Caco-2 (cell line): ENCODE data around the gene DNAJB11. TPM values are rescaled to one million over a fixed set of nuclear protein-coding genes. Genes with fewer than 3 reads are reported as not detected.
"Not testable (repeated sequence)": the region's sequence is repeated elsewhere in the genome, so short reads cannot be mapped to it uniquely, and the experiment has no call there.

ENCODE experiments used
- BruUV-seq: library from RNA; stranded (reverse); fragments of 400-500 nt; replicated peaks from 2 replicates; lab custom pipeline; 2021; lab: Mats Ljungman, UMichigan
- CTCF ChIA-PET: fragments of 300-600 bp; sonication (Branson Sonifier 250); formaldehyde crosslinking; loops from one replicate; lab custom pipeline; 2022; ENCODE audit warnings: antibody characterized with exemption; lab: Charles Lee
- POLR2A ChIA-PET: fragments of 300-600 bp; sonication (Branson Sonifier 250); formaldehyde crosslinking; loops from one replicate; lab custom pipeline; 2022; ENCODE audit warnings: antibody characterized with exemption; lab: Charles Lee
- DNase-seq, 2 experiments: peaks; one replicate each; pipeline versions ENCODE4 v3.0.0 to v3.0.0-alpha.2; 2020 to 2022
- H3K27me3 ChIP-seq: replicated peaks from 2 replicates; pipeline ENCODE4 v1.6.0; 2011; ENCODE audit warnings: low read length; ENCODE audit not compliant: control insufficient read depth, insufficient read depth
- H3K36me3 ChIP-seq: 2 replicates; pipeline ENCODE4 v1.5.1; 2011; ENCODE audit warnings: low read length; ENCODE audit not compliant: control insufficient read depth, insufficient read depth
- H3K4me1 ChIP-seq: fragments of 250-450 bp; sonication (Bioruptor Pico); 2 replicates; pipeline ENCODE4 v1.5.1; 2020; ENCODE audit warnings: mild to moderate bottlenecking
- H3K4me3 ChIP-seq: 2 replicates; pipeline ENCODE4 v1.5.1; 2011; ENCODE audit warnings: low read depth, mild to moderate bottlenecking, control low read depth, low read length
- H3K9me3 ChIP-seq: fragments of 250-450 bp; sonication (Bioruptor Pico); 2 replicates; pipeline ENCODE4 v1.5.1; 2020; ENCODE audit warnings: mild to moderate bottlenecking, moderate library complexity
- H3K27ac Mint-ChIP-seq: one replicate; pipeline ENCODE4 v1.8.0; 2022; ENCODE audit warnings: mixed read lengths; ENCODE audit not compliant: unreplicated experiment
- H3K27me3 Mint-ChIP-seq: one replicate; pipeline ENCODE4 v1.8.0; 2022; ENCODE audit warnings: mixed read lengths; ENCODE audit not compliant: insufficient read depth, unreplicated experiment
- H3K36me3 Mint-ChIP-seq: one replicate; pipeline ENCODE4 v1.8.0; 2022; ENCODE audit warnings: mild to moderate bottlenecking, mixed read lengths; ENCODE audit not compliant: insufficient read depth, unreplicated experiment
- H3K4me1 Mint-ChIP-seq: one replicate; pipeline ENCODE4 v1.8.0; 2022; ENCODE audit warnings: low read depth, mixed read lengths; ENCODE audit not compliant: unreplicated experiment
- H3K4me3 Mint-ChIP-seq: one replicate; pipeline ENCODE4 v1.8.0; 2022; ENCODE audit warnings: mild to moderate bottlenecking, moderate library complexity, mixed read lengths; ENCODE audit not compliant: unreplicated experiment
- H3K9me3 Mint-ChIP-seq: one replicate; pipeline ENCODE4 v1.8.0; 2022; ENCODE audit warnings: mixed read lengths; ENCODE audit not compliant: unreplicated experiment
- CTCF ChIP-seq, 2 experiments: fragments of 200-600 bp in 1 of 2; IDR thresholded peaks; 1 replicate in 1 of 2; 2 replicates in 1 of 2; pipeline versions ENCODE4 v1.5.1 to v1.8.0; 2011 to 2022; ENCODE audit warnings: antibody characterized with exemption in 1 of 2, control low read depth in 1 of 2, inconsistent platforms in 1 of 2, low read depth in 1 of 2, low read length in 1 of 2, mild to moderate bottlenecking in 1 of 2, moderate library complexity in 1 of 2; ENCODE audit not compliant: insufficient read depth in 1 of 2, severe bottlenecking in 1 of 2, unreplicated experiment in 1 of 2
- intact Hi-C: fragments of 100-400 bp; cut with micrococcal nuclease; formaldehyde crosslinking; loops from one replicate; pipeline ENCODE4 v1.10.0; 2022; ENCODE audit not compliant: unreplicated experiment
- total RNA-seq: library from RNA; stranded (reverse); gene quantifications from 2 replicates; pipeline ENCODE4 v1.2.3, GENCODE V29; 2022

The DNAJB11 gene
- total RNA-seq, 1 experiment from 2014 or later: 95.7 TPM

- intact Hi-C loops: no loop called here
- CTCF ChIA-PET: interaction anchor here (0.9 kb wide), 1 partner anchor 91 kb away, joined by 5 read pairs; no protein-coding TSS in a partner anchor
- POLR2A ChIA-PET: no interaction called here
These were observed 40.1 kb upstream of the DNAJB11 start for GRCh38 chr3:186530415-186530814.

GRCh38 chr3:186531694-186532093 lies 38.8 kb upstream of the DNAJB11 start:
- BruUV-seq, intact Hi-C loops, CTCF ChIA-PET: not testable (repeated sequence)

More at GRCh38 chr3:186530415-186530814, 40.1 kb upstream of the DNAJB11 start:
- H3K4me3 ChIP-seq: no peak overlapping the region
- H3K4me3 Mint-ChIP-seq: no peak overlapping the region
- H3K9me3 Mint-ChIP-seq: peaks cover 11% of the 10 kb centered on the region
- H3K36me3 ChIP-seq: no peaks in the 10 kb centered on the region
- H3K4me1 Mint-ChIP-seq: peaks cover 4% of the 10 kb centered on the region
- DNase-seq: no peak
- peaks cover 5% of the 10 kb centered on the region for H3K36me3 Mint-ChIP-seq
- peaks cover 5% of the 10 kb centered on the region; the same call in 1 of the 2 replicates for H3K4me1 ChIP-seq
- TF ChIP-seq CTCF (IDR thresholded peaks at IDR 0.05; ENCODE audit: insufficient read depth in 1 of 2, low read depth in 1 of 2, low read length in 1 of 2, severe bottlenecking in 1 of 2, unreplicated experiment in 1 of 2): no peak
- H3K27ac Mint-ChIP-seq: no peak overlapping the region
- no peaks in the 10 kb centered on the region for H3K27me3 ChIP-seq
- BruUV-seq: no TSS peak
- no peaks in the 10 kb centered on the region for H3K9me3 ChIP-seq
- no peaks in the 10 kb centered on the region for H3K27me3 Mint-ChIP-seq

GRCh38 chr3:186532598-186533072 lies 37.9 kb upstream of the DNAJB11 start:
- H3K36me3 Mint-ChIP-seq: peaks cover 5% of the 10 kb centered on the region
- intact Hi-C loops: no loop called here
- Histone ChIP-seq H3K9me3 (no peaks in the 10 kb centered on the region), H3K4me3 (no peak overlapping the region), H3K27me3 (no peaks in the 10 kb centered on the region), H3K4me1 (no peaks in the 10 kb centered on the region), H3K36me3 (no peaks in the 10 kb centered on the region)
- peaks cover 11% of the 10 kb centered on the region for H3K9me3 Mint-ChIP-seq
- no peak overlapping the region for H3K4me3 Mint-ChIP-seq
- no peak for DNase-seq
- H3K27ac Mint-ChIP-seq: no peak overlapping the region
- BruUV-seq: no TSS peak
- no peaks in the 10 kb centered on the region for H3K27me3 Mint-ChIP-seq
- no peaks in the 10 kb centered on the region for H3K4me1 Mint-ChIP-seq
- ChIA-PET CTCF (no interaction called here), POLR2A (no interaction called here)
- no peak for TF ChIP-seq CTCF (IDR thresholded peaks at IDR 0.05; ENCODE audit: insufficient read depth in 1 of 2, low read depth in 1 of 2, low read length in 1 of 2, severe bottlenecking in 1 of 2, unreplicated experiment in 1 of 2)

More at GRCh38 chr3:186531694-186532093, 38.8 kb upstream of the DNAJB11 start:
- H3K4me3 Mint-ChIP-seq, H3K4me1 Mint-ChIP-seq, H3K27me3 Mint-ChIP-seq, DNase-seq, H3K4me3 ChIP-seq, H3K4me1 ChIP-seq, H3K36me3 Mint-ChIP-seq, H3K36me3 ChIP-seq, H3K27me3 ChIP-seq, H3K9me3 ChIP-seq, POLR2A ChIA-PET, H3K27ac Mint-ChIP-seq: not testable (repeated sequence)
- H3K9me3 Mint-ChIP-seq: peaks cover 11% of the 10 kb centered on the region
